ENCODE measurements around the gene FIGNL1.

DNA sequence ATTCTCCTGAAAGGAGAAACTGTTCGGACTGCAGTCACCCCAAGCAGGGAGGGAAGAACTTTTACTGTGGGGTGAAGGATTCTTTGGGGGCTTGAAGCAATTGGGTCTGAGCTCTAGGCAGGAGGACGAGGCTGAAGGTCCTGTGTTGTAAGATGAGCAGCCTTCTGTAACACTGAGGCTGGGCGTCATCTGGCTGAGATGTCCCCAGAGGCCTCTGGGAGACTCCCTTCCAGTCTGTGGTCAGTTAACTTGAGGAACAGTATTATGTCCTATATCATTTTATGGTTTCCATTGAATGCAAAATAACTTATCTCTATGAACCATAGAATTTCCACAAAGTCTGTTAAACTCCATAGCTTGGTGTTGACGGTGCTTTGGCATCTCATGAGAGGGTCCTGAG, 26.3 kb downstream of the FIGNL1 start:
- TF ChIP-seq, protein P1, sequence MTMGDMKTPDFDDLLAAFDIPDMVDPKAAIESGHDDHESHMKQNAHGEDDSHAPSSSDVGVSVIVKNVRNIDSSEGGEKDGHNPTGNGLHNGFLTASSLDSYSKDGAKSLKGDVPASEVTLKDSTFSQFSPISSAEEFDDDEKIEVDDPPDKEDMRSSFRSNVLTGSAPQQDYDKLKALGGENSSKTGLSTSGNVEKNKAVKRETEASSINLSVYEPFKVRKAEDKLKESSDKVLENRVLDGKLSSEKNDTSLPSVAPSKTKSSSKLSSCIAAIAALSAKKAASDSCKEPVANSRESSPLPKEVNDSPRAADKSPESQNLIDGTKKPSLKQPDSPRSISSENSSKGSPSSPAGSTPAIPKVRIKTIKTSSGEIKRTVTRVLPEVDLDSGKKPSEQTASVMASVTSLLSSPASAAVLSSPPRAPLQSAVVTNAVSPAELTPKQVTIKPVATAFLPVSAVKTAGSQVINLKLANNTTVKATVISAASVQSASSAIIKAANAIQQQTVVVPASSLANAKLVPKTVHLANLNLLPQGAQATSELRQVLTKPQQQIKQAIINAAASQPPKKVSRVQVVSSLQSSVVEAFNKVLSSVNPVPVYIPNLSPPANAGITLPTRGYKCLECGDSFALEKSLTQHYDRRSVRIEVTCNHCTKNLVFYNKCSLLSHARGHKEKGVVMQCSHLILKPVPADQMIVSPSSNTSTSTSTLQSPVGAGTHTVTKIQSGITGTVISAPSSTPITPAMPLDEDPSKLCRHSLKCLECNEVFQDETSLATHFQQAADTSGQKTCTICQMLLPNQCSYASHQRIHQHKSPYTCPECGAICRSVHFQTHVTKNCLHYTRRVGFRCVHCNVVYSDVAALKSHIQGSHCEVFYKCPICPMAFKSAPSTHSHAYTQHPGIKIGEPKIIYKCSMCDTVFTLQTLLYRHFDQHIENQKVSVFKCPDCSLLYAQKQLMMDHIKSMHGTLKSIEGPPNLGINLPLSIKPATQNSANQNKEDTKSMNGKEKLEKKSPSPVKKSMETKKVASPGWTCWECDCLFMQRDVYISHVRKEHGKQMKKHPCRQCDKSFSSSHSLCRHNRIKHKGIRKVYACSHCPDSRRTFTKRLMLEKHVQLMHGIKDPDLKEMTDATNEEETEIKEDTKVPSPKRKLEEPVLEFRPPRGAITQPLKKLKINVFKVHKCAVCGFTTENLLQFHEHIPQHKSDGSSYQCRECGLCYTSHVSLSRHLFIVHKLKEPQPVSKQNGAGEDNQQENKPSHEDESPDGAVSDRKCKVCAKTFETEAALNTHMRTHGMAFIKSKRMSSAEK (CRISPR knock-in tag; IDR thresholded peaks at IDR 0.05; ENCODE audit: borderline replicate concordance) = no peak
- TF ChIP-seq, protein P2, sequence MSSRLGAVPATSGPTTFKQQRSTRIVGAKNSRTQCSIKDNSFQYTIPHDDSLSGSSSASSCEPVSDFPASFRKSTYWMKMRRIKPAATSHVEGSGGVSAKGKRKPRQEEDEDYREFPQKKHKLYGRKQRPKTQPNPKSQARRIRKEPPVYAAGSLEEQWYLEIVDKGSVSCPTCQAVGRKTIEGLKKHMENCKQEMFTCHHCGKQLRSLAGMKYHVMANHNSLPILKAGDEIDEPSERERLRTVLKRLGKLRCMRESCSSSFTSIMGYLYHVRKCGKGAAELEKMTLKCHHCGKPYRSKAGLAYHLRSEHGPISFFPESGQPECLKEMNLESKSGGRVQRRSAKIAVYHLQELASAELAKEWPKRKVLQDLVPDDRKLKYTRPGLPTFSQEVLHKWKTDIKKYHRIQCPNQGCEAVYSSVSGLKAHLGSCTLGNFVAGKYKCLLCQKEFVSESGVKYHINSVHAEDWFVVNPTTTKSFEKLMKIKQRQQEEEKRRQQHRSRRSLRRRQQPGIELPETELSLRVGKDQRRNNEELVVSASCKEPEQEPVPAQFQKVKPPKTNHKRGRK (CRISPR knock-in tag; IDR thresholded peaks at IDR 0.05; ENCODE audit: borderline replicate concordance) = no peak

All from WTC11 (cell line).